Measurements from ENCODE around the gene SRRM4.

SRRM4 gene

GRCh38 chr12:119122751-119123150, 141.4 kb downstream of the SRRM4 start:
- no peak for DNase-seq (ENCODE audit: low spot score)

GRCh38 chr12:119128527-119128926, 147.2 kb downstream of the SRRM4 start:
- DNase-seq (ENCODE audit: low spot score) = no peak

GRCh38 chr12:119129827-119130434, 148.6 kb downstream of the SRRM4 start:
- DNase-seq (ENCODE audit: low spot score) = no peak

- no peak for DNase-seq (ENCODE audit: low spot score)
Measured at GRCh38 chr12:119130523-119130922, 149.2 kb downstream of the SRRM4 start.

GRCh38 chr12:119134284-119135072, 153.1 kb downstream of the SRRM4 start:
- no peak for DNase-seq (ENCODE audit: low spot score)

- no peak for DNase-seq (ENCODE audit: low spot score)
Measured at GRCh38 chr12:119136811-119137410, 155.6 kb downstream of the SRRM4 start.

GRCh38 chr12:119139448-119139847, 158.1 kb downstream of the SRRM4 start:
- DNase-seq (ENCODE audit: low spot score) = no peak

GRCh38 chr12:119145367-119145766, 164.0 kb downstream of the SRRM4 start:
- no peak for DNase-seq (ENCODE audit: low spot score)

GRCh38 chr12:119147847-119148448, 166.6 kb downstream of the SRRM4 start:
- no peak for DNase-seq (ENCODE audit: low spot score)

- no peak for DNase-seq (ENCODE audit: low spot score)
Measured at GRCh38 chr12:119149270-119149669, 167.9 kb downstream of the SRRM4 start.

GRCh38 chr12:119151445-119152026, 170.2 kb downstream of the SRRM4 start:
- no peak for DNase-seq (ENCODE audit: low spot score)

GRCh38 chr12:119153477-119154434, 172.4 kb downstream of the SRRM4 start:
- peak; percentile 98 for DNase-seq (ENCODE audit: low spot score)

- peak; percentile 96 for DNase-seq (ENCODE audit: low spot score)
Measured at GRCh38 chr12:119154435-119154818, 173.1 kb downstream of the SRRM4 start.

GRCh38 chr12:119156401-119157044, 175.2 kb downstream of the SRRM4 start:
- peak; percentile 80 for DNase-seq (ENCODE audit: low spot score)

GRCh38 chr12:119157528-119157927, 176.2 kb downstream of the SRRM4 start:
- no peak for DNase-seq (ENCODE audit: low spot score)

GRCh38 chr12:119157978-119158377, 176.6 kb downstream of the SRRM4 start:
- no peak for DNase-seq (ENCODE audit: low spot score)

- no peak for DNase-seq (ENCODE audit: low spot score)
Measured at GRCh38 chr12:119158402-119158801, 177.1 kb downstream of the SRRM4 start.

- DNase-seq (ENCODE audit: low spot score) = no peak
Measured at GRCh38 chr12:119159844-119160243, 178.5 kb downstream of the SRRM4 start.

- DNase-seq (ENCODE audit: low spot score) = no peak
Measured at GRCh38 chr12:119167902-119168301, 186.6 kb downstream of the SRRM4 start.

- DNase-seq (ENCODE audit: low spot score) = no peak
Measured at GRCh38 chr12:119168721-119169120, 187.4 kb downstream of the SRRM4 start.

- DNase-seq (ENCODE audit: low spot score) = no peak
Measured at GRCh38 chr12:119169150-119169549, 187.8 kb downstream of the SRRM4 start.

Data from ecto neural progenitor cell (in vitro differentiated cells).